CD4-positive, CD25-positive, alpha-beta regulatory T cell (primary cell): ENCODE results near the gene ETS2. TPM values are rescaled to one million over a fixed set of nuclear protein-coding genes. Genes with fewer than 3 reads are reported as not detected.

Source experiments
- ATAC-seq, 2 donors: fragments of 150-1000 bp; cut with Tn5 transposase; one replicate each; pipeline ENCODE4 v1.10.0; 2021; ENCODE audit warnings: low read depth in 2 of 2, moderate number of reproducible peaks in 2 of 2, moderate library complexity in 1 of 2
- DNase-seq, 3 donors: peaks; one replicate each; pipeline versions ENCODE4 v3.0.0 to v3.0.0-alpha.2; 2012 to 2022; ENCODE audit warnings: mixed read lengths in 1 of 3
- H3K27ac ChIP-seq: one replicate; pipeline ENCODE4 v1.7.0; 2013; ENCODE audit warnings: mild to moderate bottlenecking, low read length; ENCODE audit not compliant: insufficient read depth, poor library complexity, severe bottlenecking
- H3K27me3 ChIP-seq: one replicate; pipeline ENCODE4 v1.7.0; 2013; ENCODE audit warnings: low read length; ENCODE audit not compliant: control insufficient read depth, insufficient read depth
- H3K36me3 ChIP-seq: one replicate; pipeline ENCODE4 v1.7.0; 2013; ENCODE audit warnings: mild to moderate bottlenecking, low read length, moderate library complexity; ENCODE audit not compliant: control insufficient read depth, insufficient read depth
- H3K4me1 ChIP-seq: 2 replicates; pipeline ENCODE4 v1.7.0; 2013; ENCODE audit warnings: mild to moderate bottlenecking, low read length; ENCODE audit not compliant: insufficient read depth, control insufficient read depth, poor library complexity, severe bottlenecking
- H3K4me3 ChIP-seq: one replicate; pipeline ENCODE4 v1.7.0; 2013; ENCODE audit warnings: low read depth, mild to moderate bottlenecking, low read length, moderate library complexity
- H3K9me3 ChIP-seq, 2 experiments: 1 replicate in 1 of 2; 2 replicates in 1 of 2; pipeline ENCODE4 v1.7.0; 2013; ENCODE audit warnings: low read length in 2 of 2, mild to moderate bottlenecking in 1 of 2, moderate library complexity in 1 of 2; ENCODE audit not compliant: control insufficient read depth in 2 of 2
- H3K27ac Mint-ChIP-seq, 3 donors: one replicate each; pipeline ENCODE4 v1.8.0; 2020 to 2022; ENCODE audit warnings: mild to moderate bottlenecking in 3 of 3, mixed read lengths in 3 of 3, moderate library complexity in 2 of 3
- H3K27me3 Mint-ChIP-seq: one replicate; pipeline ENCODE4 v1.8.0; 2022; ENCODE audit warnings: mild to moderate bottlenecking, mixed read lengths
- H3K36me3 Mint-ChIP-seq: one replicate; pipeline ENCODE4 v1.8.0; 2020; ENCODE audit warnings: mixed read lengths
- H3K4me1 Mint-ChIP-seq, 4 donors: one replicate each; pipeline ENCODE4 v1.8.0; 2020 to 2022; ENCODE audit warnings: mixed read lengths in 4 of 4, mild to moderate bottlenecking in 1 of 4
- H3K4me3 Mint-ChIP-seq, 4 donors: one replicate each; pipeline ENCODE4 v1.8.0; 2020 to 2022; ENCODE audit warnings: mild to moderate bottlenecking in 4 of 4, mixed read lengths in 4 of 4, moderate library complexity in 3 of 4
- H3K9me3 Mint-ChIP-seq, 7 donors: one replicate each; pipeline ENCODE4 v1.8.0; 2020 to 2022; ENCODE audit warnings: mixed read lengths in 7 of 7, mild to moderate bottlenecking in 3 of 7, moderate library complexity in 2 of 7
- polyA plus RNA-seq, 4 donors: library from polyadenylated mRNA; unstranded; fragments of 300-500 nt; fragmentation: Illumina TruSeq; gene quantifications; one replicate each; pipeline ENCODE4 v1.2.3, GENCODE V29; 2021
- total RNA-seq: library from RNA; stranded (reverse); gene quantifications from one replicate; pipeline ENCODE4 v1.2.3, GENCODE V29; 2022

ETS2 gene
- total and polyA plus RNA-seq, 5 donors from 2014 or later, result 2.6 to 12.3 (median 5.1) TPM

- no peak overlapping the region for H3K4me3 Mint-ChIP-seq
- H3K27ac Mint-ChIP-seq, result no peak overlapping the region
- peaks cover 0 to 2% (median 0%) of the 10 kb centered on the region in 7 donors for H3K9me3 Mint-ChIP-seq
- no peak for DNase-seq
- peaks cover 0 to 5% (median 0%) of the 10 kb centered on the region in 4 donors for H3K4me1 Mint-ChIP-seq
- ATAC-seq, result no peak
- no peaks in the 10 kb centered on the region for H3K36me3 ChIP-seq
- no peak overlapping the region for H3K27ac ChIP-seq
- no peaks in the 10 kb centered on the region for H3K36me3 Mint-ChIP-seq
- no peaks in the 10 kb centered on the region for H3K4me1 ChIP-seq
- no peaks in the 10 kb centered on the region for H3K9me3 ChIP-seq
- H3K27me3 Mint-ChIP-seq, result peaks cover 14% of the 10 kb centered on the region
- H3K4me3 ChIP-seq, result no peak overlapping the region
- H3K27me3 ChIP-seq, result peaks cover 2% of the 10 kb centered on the region
Observed at GRCh38 chr21:38863843-38864363, 58.2 kb downstream of the ETS2 start.

GRCh38 chr21:38864964-38865363 lies 59.2 kb downstream of the ETS2 start:
- H3K4me1 ChIP-seq, result no peaks in the 10 kb centered on the region
- ATAC-seq, result no peak

GRCh38 chr21:38869196-38869595 lies 63.5 kb downstream of the ETS2 start:
- Histone ChIP-seq H3K9me3 (no peaks in the 10 kb centered on the region), H3K4me1 (no peaks in the 10 kb centered on the region), H3K27me3 (peaks cover 2% of the 10 kb centered on the region), H3K27ac (no peak overlapping the region), H3K4me3 (no peak overlapping the region), H3K36me3 (no peaks in the 10 kb centered on the region)
- no peak overlapping the region for H3K4me3 Mint-ChIP-seq
- peaks cover 34% of the 10 kb centered on the region for H3K27me3 Mint-ChIP-seq
- ATAC-seq (no peak), DNase-seq (no peak)
- no peak overlapping the region for H3K27ac Mint-ChIP-seq
- H3K4me1 Mint-ChIP-seq, result no peaks in the 10 kb centered on the region
- peaks cover 0 to 2% (median 0%) of the 10 kb centered on the region in 7 donors for H3K9me3 Mint-ChIP-seq
- H3K36me3 Mint-ChIP-seq, result no peaks in the 10 kb centered on the region

More at GRCh38 chr21:38864964-38865363, 59.2 kb downstream of the ETS2 start:
- Histone ChIP-seq H3K9me3 (no peaks in the 10 kb centered on the region), H3K36me3 (no peaks in the 10 kb centered on the region), H3K4me3 (no peak overlapping the region), H3K27me3 (peaks cover 2% of the 10 kb centered on the region), H3K27ac (no peak overlapping the region)
- Mint-ChIP-seq H3K4me1 (peaks cover 0 to 5% (median 0%) of the 10 kb centered on the region in 4 donors), H3K27me3 (peaks cover 22% of the 10 kb centered on the region), H3K36me3 (no peaks in the 10 kb centered on the region), H3K4me3 (no peak overlapping the region), H3K9me3 (peaks cover 0 to 2% (median 0%) of the 10 kb centered on the region in 7 donors), H3K27ac (no peak overlapping the region)
- DNase-seq, result no peak

- peaks cover 0 to 2% (median 0%) of the 10 kb centered on the region in 7 donors for H3K9me3 Mint-ChIP-seq
- H3K36me3 ChIP-seq, result no peaks in the 10 kb centered on the region
- H3K36me3 Mint-ChIP-seq, result no peaks in the 10 kb centered on the region
- no peaks in the 10 kb centered on the region for H3K4me1 Mint-ChIP-seq
- no peak overlapping the region for H3K27ac ChIP-seq
- no peaks in the 10 kb centered on the region for H3K9me3 ChIP-seq
- no peak for DNase-seq
- no peak overlapping the region for H3K27ac Mint-ChIP-seq
- peaks cover 34% of the 10 kb centered on the region for H3K27me3 Mint-ChIP-seq
- peaks cover 2% of the 10 kb centered on the region for H3K27me3 ChIP-seq
- no peak overlapping the region for H3K4me3 Mint-ChIP-seq
- no peak for ATAC-seq
- no peaks in the 10 kb centered on the region for H3K4me1 ChIP-seq
- H3K4me3 ChIP-seq, result no peak overlapping the region
Observed at GRCh38 chr21:38869946-38870345, 64.2 kb downstream of the ETS2 start.
